ENCODE results near the gene CEACAM5.

The CEACAM5 gene

DNA sequence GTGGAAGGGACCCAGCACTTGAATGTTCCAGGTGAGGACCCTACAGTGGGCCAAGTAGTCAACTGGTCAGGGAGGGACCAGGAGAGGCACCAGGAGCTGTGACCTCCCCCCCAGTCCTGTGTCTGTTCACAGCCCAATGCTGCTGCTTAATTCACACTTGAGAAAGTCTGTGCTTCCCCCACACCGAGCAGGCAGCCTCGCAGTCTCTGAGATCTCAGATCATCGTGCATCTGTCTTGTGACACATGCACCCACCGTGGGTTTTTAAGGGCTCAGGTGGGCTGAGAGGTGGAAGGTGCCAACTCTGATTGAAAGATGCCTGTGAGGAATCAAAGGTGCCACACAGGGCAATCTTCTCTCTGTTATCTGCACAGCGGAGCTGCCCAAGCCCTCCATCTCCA lies 6.2 kb downstream of the CEACAM5 start:
- in situ Hi-C loops (cut with MboI; ENCODE audit: low sequenced_read_pairs, unreplicated experiment), result no loop called here
- TF ChIP-seq, protein P1, sequence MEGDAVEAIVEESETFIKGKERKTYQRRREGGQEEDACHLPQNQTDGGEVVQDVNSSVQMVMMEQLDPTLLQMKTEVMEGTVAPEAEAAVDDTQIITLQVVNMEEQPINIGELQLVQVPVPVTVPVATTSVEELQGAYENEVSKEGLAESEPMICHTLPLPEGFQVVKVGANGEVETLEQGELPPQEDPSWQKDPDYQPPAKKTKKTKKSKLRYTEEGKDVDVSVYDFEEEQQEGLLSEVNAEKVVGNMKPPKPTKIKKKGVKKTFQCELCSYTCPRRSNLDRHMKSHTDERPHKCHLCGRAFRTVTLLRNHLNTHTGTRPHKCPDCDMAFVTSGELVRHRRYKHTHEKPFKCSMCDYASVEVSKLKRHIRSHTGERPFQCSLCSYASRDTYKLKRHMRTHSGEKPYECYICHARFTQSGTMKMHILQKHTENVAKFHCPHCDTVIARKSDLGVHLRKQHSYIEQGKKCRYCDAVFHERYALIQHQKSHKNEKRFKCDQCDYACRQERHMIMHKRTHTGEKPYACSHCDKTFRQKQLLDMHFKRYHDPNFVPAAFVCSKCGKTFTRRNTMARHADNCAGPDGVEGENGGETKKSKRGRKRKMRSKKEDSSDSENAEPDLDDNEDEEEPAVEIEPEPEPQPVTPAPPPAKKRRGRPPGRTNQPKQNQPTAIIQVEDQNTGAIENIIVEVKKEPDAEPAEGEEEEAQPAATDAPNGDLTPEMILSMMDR (IDR thresholded peaks at IDR 0.05; ENCODE audit: borderline replicate concordance, control extremely low read depth, extremely low read depth, insufficient read depth, missing control alignments), result no peak
- DNase-seq (ENCODE audit: low spot score), result no peak

DNA sequence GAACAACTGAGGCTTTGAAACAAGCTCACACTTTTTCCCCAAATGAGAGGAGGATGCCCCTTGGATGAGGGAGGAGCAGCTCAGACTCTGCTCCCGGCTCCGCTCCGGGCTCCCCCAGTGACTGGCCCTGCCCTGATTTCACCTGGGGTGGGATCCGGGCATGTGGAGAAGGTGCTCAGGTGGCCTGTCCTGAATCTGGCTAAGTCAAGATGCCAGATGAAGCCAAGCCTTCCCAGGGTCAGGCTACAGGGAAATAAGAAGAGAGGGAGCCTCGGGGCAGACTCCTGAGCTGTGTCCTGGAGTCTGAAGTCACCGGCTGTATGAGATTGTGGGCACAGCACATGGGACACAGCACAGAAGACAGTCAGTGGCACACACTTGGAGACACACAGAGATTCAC lies 10.3 kb downstream of the CEACAM5 start:
- TF ChIP-seq, protein P1 (IDR thresholded peaks at IDR 0.05; ENCODE audit: borderline replicate concordance, control extremely low read depth, extremely low read depth, insufficient read depth, missing control alignments), result no peak
- DNase-seq (ENCODE audit: low spot score), result no peak
- in situ Hi-C loops (cut with MboI; ENCODE audit: low sequenced_read_pairs, unreplicated experiment), result no loop called here

DNA sequence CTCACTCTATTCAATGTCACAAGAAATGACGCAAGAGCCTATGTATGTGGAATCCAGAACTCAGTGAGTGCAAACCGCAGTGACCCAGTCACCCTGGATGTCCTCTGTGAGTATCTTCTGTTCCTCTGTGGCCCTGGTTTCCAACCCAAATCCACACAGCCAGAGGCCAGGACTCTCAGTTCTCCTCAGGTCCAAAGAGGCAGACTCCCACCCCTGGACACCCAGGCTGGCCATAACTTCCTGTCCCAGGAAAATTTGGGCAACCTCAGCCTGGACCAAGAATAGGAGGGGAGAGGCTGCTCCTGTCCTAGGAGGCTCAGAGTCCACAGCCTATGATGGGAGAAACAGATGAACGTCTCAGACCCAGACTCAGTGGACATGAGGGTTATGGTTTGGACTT lies 11.7 kb downstream of the CEACAM5 start:
- in situ Hi-C loops (cut with MboI; ENCODE audit: low sequenced_read_pairs, unreplicated experiment), result no loop called here
- TF ChIP-seq, protein P1 (IDR thresholded peaks at IDR 0.05; ENCODE audit: borderline replicate concordance, control extremely low read depth, extremely low read depth, insufficient read depth, missing control alignments), result no peak
- no peak for DNase-seq (ENCODE audit: low spot score)

DNA sequence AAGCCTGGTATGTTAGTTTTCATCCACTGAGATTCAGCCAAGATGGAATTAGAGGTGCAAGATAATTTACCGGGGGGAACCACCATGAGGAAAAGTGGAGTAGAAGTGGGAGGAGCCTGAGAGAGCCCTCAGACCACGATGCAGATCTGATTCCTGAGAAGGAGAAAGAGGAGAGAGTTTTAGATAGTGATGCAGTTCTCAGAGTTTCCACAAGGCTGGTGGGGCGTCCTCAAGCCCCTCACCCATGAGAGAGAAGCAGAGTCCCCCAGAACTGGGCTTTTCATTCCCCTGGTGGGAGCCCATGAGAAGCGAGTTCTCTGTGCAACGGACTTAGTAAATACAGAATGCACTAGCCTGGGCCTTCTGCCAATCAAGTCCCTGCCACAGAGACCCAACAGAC lies 18.1 kb downstream of the CEACAM5 start:
- TF ChIP-seq, protein P1 (IDR thresholded peaks at IDR 0.05; ENCODE audit: borderline replicate concordance, control extremely low read depth, extremely low read depth, insufficient read depth, missing control alignments), result no peak
- in situ Hi-C loops (cut with MboI; ENCODE audit: low sequenced_read_pairs, unreplicated experiment), result no loop called here
- no peak for DNase-seq (ENCODE audit: low spot score)

DNA sequence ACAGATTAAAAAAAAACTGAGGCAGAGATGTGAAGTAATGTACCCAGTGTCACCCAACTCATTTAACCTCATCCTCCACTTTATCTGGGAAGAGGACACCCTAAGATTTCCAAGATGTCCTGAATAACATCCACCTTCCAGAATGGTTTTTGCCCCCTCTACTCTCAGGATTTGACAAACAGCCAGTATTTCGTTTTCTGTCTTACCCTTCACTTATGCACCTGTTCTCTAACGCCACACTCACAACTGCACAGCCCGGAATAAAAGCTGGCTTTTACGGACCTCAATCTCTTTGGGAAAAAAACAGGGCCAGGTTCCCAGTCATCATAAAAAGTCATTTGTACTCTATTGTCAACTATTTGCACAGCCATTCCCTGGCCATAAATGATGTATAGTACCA lies 25.7 kb downstream of the CEACAM5 start:
- in situ Hi-C loops (cut with MboI; ENCODE audit: low sequenced_read_pairs, unreplicated experiment), result no loop called here
- TF ChIP-seq, protein P1 (IDR thresholded peaks at IDR 0.05; ENCODE audit: borderline replicate concordance, control extremely low read depth, extremely low read depth, insufficient read depth, missing control alignments), result no peak
- no peak for DNase-seq (ENCODE audit: low spot score)

DNA sequence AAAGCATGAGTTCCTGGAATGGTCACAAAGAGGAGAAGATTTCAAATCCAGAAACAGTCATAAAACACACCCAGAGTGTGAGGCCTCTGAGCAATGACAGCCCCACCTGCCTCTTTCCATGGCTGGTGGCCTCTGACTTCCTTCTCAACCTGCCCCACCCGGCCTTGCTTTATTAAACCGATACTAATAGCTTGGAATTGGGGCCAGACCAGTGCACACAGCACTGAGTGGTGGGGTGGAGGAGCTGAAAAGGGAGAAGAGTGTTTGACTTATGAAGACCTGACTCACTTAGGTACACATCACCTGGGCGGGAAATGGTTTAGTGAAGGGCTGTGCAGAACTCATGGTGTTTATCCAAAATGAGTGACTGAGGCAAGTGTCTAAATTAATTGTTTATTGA lies 26.2 kb downstream of the CEACAM5 start:
- TF ChIP-seq, protein P1 (IDR thresholded peaks at IDR 0.05; ENCODE audit: borderline replicate concordance, control extremely low read depth, extremely low read depth, insufficient read depth, missing control alignments), result no peak
- in situ Hi-C loops (cut with MboI; ENCODE audit: low sequenced_read_pairs, unreplicated experiment), result no loop called here
- DNase-seq (ENCODE audit: low spot score), result no peak

GRCh38 chr19:41735071-41735600 lies 26.7 kb downstream of the CEACAM5 start:
- no peak for DNase-seq (ENCODE audit: low spot score)
- TF ChIP-seq, protein P1 (IDR thresholded peaks at IDR 0.05; ENCODE audit: borderline replicate concordance, control extremely low read depth, extremely low read depth, insufficient read depth, missing control alignments), result no peak
- in situ Hi-C loops (cut with MboI; ENCODE audit: low sequenced_read_pairs, unreplicated experiment), result no loop called here
